Heart right ventricle (tissue), 16 donors: ENCODE measurements around the gene IL12RB2. TPM values are rescaled to one million over a fixed set of nuclear protein-coding genes. Genes with fewer than 3 reads are reported as not detected.

ENCODE experiments used
- ATAC-seq, 8 donors: fragments of 200-7000 bp; cut with Tn5 transposase; one replicate each; pipeline ENCODE4 v1.9.1; 2020; ENCODE audit warnings: mild to moderate bottlenecking in 8 of 8, moderate library complexity in 8 of 8, moderate number of reproducible peaks in 1 of 8
- DNase-seq, 2 donors: peaks; one replicate each; pipeline ENCODE4 v3.0.0-alpha.2; 2020
- H3K27ac ChIP-seq, 10 donors: fragments of 200-600 bp; sonication (generic) in 2 of 10; one replicate each; pipeline versions ENCODE4 v1.5.0 to v1.8.0; 2020 to 2022; ENCODE audit warnings: mild to moderate bottlenecking in 3 of 10
- H3K27me3 ChIP-seq, 7 donors: fragments of 200-600 bp; one replicate each; pipeline ENCODE4 v1.8.0; 2021 to 2022; ENCODE audit warnings: mild to moderate bottlenecking in 2 of 7
- H3K36me3 ChIP-seq, 9 donors: fragments of 200-600 bp; sonication (generic) in 1 of 9; one replicate each; pipeline versions ENCODE4 v1.5.0 to v1.8.0; 2020 to 2022; ENCODE audit warnings: mild to moderate bottlenecking in 2 of 9
- H3K4me1 ChIP-seq, 9 donors: fragments of 200-600 bp; sonication (generic) in 1 of 9; one replicate each; pipeline versions ENCODE4 v1.5.0 to v1.8.0; 2020 to 2022; ENCODE audit warnings: mild to moderate bottlenecking in 4 of 9
- H3K4me3 ChIP-seq, 10 donors: fragments of 200-600 bp; sonication (generic) in 2 of 10; one replicate each; pipeline versions ENCODE4 v1.5.0 to v1.8.0; 2020 to 2022; ENCODE audit warnings: mild to moderate bottlenecking in 7 of 10, moderate library complexity in 2 of 10
- H3K9me3 ChIP-seq, 11 donors: fragments of 200-600 bp in 10 of 11; sonication (generic) in 2 of 11; one replicate each; pipeline versions ENCODE4 v1.5.0 to v1.8.0; 2013 to 2022; ENCODE audit warnings: mild to moderate bottlenecking in 2 of 11, control low read depth in 1 of 11, moderate library complexity in 1 of 11
- CTCF ChIP-seq, 9 donors: fragments of 200-600 bp; sonication (generic) in 2 of 9; IDR thresholded peaks; one replicate each; pipeline versions ENCODE4 v1.5.0 to v1.8.0; 2021 to 2022; ENCODE audit warnings: antibody characterized with exemption in 9 of 9, mild to moderate bottlenecking in 5 of 9, moderate library complexity in 1 of 9
- WGBS, 2 donors: extraction: QIAGEN DNeasy Blood & Tissue Kit; methylation state at CpG; one replicate each; pipeline ENCODE4 v1.1.7; 2013; ENCODE audit warnings: inconsistent platforms in 1 of 2; 5-methylcytosine and 5-hydroxymethylcytosine counted together
- intact Hi-C, 10 donors: fragments of 100-400 bp; cut with DNase I; formaldehyde crosslinking; loops; one replicate each; pipeline versions ENCODE4 v1.11.1 to v1.14.2; 2022
- polyA plus RNA-seq, 2 donors: library from polyadenylated mRNA; stranded (reverse); fragments of 200-250 nt; gene quantifications; one replicate each; pipeline ENCODE4 v1.2.3, GENCODE V29; 2013
- total RNA-seq, 10 donors: library from RNA; stranded (reverse); fragmentation: NEBNext Ultra II Directional in 3 of 10; extraction: Animal tissue kit (Norgen Biotek cat#: 25700) in 3 of 10; gene quantifications; one replicate each; pipeline versions ENCODE4 v1.2.1 to v1.2.4, GENCODE V29; 2021 to 2023
- donor health status: Arrhythmogenic right ventricular cardiomyopathy.
- donor health status: ischemic (EF 13 %, LVEDD 7.1; RV severe dilation, severe dysfunction).
- donor health status: healthy with polysubstance abuse.
- donor health status: DM: no; HTN: yes; CAD: no.
- donor health status: DM: no; HTN: no; CAD: no.
- donor health status: ischemic (EF 25% LVEDD 6.9; RV normal size, moderate dysfunction).
- donor health status: ischemic (EF 25% LVEDD 5.7; RV mildly dilated, moderate dysfunction).
- donor health status: healthy.
- donor health status: DM: yes; HTN: yes; CAD: no.
- donor health status: Ischemic cardiomyopathy.
- donor health status: ischemic (EF 35%, LVEDD 5.7; RV mildly dilated, moderate dysfunction).
- donor health status: nonischemic (EF 11% LVEDD 7.7; RV severe dilation, severe dysfunction).
- donor health status: DM: yes; HTN: yes; CAD: no.
- donor health status: PGD.
- donor health status: ischemic (EF 29% LVEDD 5.4; RV normal size, mild dysfunction).
- donor health status: nonischemic (EF 23%, LVEDD 6.1; RV moderate dilation, normal function).

Gene IL12RB2
- total and polyA plus RNA-seq, 12 donors = 0.09 to 1.2 (median 0.22) TPM; not detected in 1

- no peak for TF ChIP-seq CTCF (IDR thresholded peaks at IDR 0.05)
- no peak overlapping the region for H3K4me3 ChIP-seq
- H3K36me3 ChIP-seq = no peaks in the 10 kb centered on the region
- no peaks in the 10 kb centered on the region for H3K9me3 ChIP-seq
- H3K27ac ChIP-seq = no peak overlapping the region
- DNase-seq (no peak), ATAC-seq (peak in 2 of 8 donors; percentile 14 to 35)
- H3K4me1 ChIP-seq = peaks cover 0 to 22% (median 14%) of the 10 kb centered on the region in 9 donors
- 86 to 89% methylated on average over 6 of the region's 6 CpGs for WGBS, 2 donors
- H3K27me3 ChIP-seq = no peaks in the 10 kb centered on the region
- intact Hi-C loops = no loop called here
Observed at GRCh38 chr1:67401443-67401842, 93.8 kb downstream of the IL12RB2 start.

- Histone ChIP-seq H3K27ac (no peak overlapping the region), H3K9me3 (no peaks in the 10 kb centered on the region), H3K27me3 (no peaks in the 10 kb centered on the region), H3K4me1 (peaks cover 0 to 16% (median 11%) of the 10 kb centered on the region in 9 donors), H3K4me3 (no peak overlapping the region), H3K36me3 (peaks cover 0 to 14% (median 0%) of the 10 kb centered on the region in 9 donors)
- WGBS, 2 donors = 85 to 89% methylated on average over 5 of the region's 5 CpGs
- intact Hi-C loops = loop anchor here in 1 of 10 donors (2.0 kb wide), 1 partner anchor 21 kb away; no protein-coding TSS in a partner anchor
- no peak for DNase-seq
- no peak for TF ChIP-seq CTCF (IDR thresholded peaks at IDR 0.05)
- ATAC-seq = no peak
Observed at GRCh38 chr1:67404212-67404620, 96.5 kb downstream of the IL12RB2 start.

GRCh38 chr1:67405473-67406245 lies 98.0 kb downstream of the IL12RB2 start:
- H3K27ac ChIP-seq = peak overlapping the region in 1 of 10 donors; percentile 41
- WGBS, 2 donors = 27 to 47% methylated on average over 3 of the region's 3 CpGs
- H3K4me3 ChIP-seq = no peak overlapping the region
- H3K27me3 ChIP-seq = no peaks in the 10 kb centered on the region
- ATAC-seq = no peak
- no peak for TF ChIP-seq CTCF (IDR thresholded peaks at IDR 0.05)
- H3K4me1 ChIP-seq = peaks cover 0 to 16% (median 11%) of the 10 kb centered on the region in 9 donors
- DNase-seq = no peak
- no peaks in the 10 kb centered on the region for H3K9me3 ChIP-seq
- intact Hi-C loops = loop anchor here in 1 of 10 donors (2.0 kb wide), 1 partner anchor 19 kb away; no protein-coding TSS in a partner anchor
- peaks cover 0 to 27% (median 10%) of the 10 kb centered on the region in 9 donors for H3K36me3 ChIP-seq

- Histone ChIP-seq H3K9me3 (no peaks in the 10 kb centered on the region), H3K27me3 (no peaks in the 10 kb centered on the region), H3K36me3 (peaks cover 0 to 45% (median 20%) of the 10 kb centered on the region in 9 donors), H3K4me3 (no peak overlapping the region), H3K4me1 (peaks cover 0 to 16% (median 11%) of the 10 kb centered on the region in 9 donors), H3K27ac (no peak overlapping the region)
- intact Hi-C loops = no loop called here
- no peak for DNase-seq
- 75 to 76% methylated on average over 5 of the region's 5 CpGs for WGBS, 2 donors
- TF ChIP-seq CTCF (IDR thresholded peaks at IDR 0.05) = no peak
- peak in 4 of 8 donors; percentile 16 to 68 (median 46) for ATAC-seq
Observed at GRCh38 chr1:67407498-67407897, 99.8 kb downstream of the IL12RB2 start.
